HG03108 (cell line): Measurements from ENCODE around the gene UNC119B.
A peak's percentile ranks its signal among the peaks of the same experiment; 100 is the strongest.
"Not testable (repeated sequence)": the region's sequence is repeated elsewhere in the genome, so short reads cannot be mapped to it uniquely, and the experiment has no call there.

ENCODE experiments used
- ATAC-seq: cut with Tn5 transposase; IDR thresholded peaks from one replicate; pipeline ENCODE4 v1.9.1; 2021; ENCODE audit warnings: moderate library complexity; ENCODE audit not compliant: unreplicated experiment

UNC119B gene

DNA sequence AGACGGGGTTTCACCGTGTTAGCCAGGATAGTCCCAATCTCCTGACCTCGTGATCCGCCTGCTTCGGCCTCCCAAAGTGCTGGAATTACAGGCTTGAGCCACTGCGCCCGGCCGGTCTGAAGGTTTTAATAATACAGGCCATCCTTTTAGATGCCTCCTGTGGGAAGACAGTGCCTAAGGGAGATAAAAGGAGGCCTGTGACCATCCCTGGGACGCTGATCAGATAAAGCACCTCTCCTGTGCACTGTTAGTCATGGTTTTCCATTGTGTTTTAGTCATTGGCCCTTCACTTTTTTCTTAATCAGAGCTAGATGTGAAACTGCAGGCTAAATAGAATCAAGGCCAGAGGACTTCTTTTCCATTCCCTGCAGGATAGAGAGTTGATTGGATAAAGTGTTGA, 7.8 kb downstream of the UNC119B start:
- ATAC-seq: no peak

DNA sequence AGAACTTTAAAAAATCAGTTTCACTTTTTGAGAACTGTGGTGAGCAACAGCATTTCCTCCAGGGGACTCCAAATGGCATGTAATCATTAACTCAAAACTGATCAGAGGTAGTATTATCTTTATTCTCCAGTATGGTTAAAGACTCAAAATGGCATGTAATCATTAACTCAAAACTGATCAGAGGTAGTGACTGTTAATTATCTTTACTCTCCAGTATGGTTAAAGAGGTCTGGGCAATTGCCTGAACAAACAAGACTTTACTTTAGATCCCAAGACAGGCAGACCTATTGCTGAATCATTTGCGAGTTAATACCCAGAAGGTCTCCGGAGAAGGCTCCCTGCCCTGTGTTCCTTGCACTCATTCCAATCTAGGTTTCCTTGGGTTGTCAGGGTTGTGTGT, 8.8 kb downstream of the UNC119B start:
- ATAC-seq: peak; percentile 48

DNA sequence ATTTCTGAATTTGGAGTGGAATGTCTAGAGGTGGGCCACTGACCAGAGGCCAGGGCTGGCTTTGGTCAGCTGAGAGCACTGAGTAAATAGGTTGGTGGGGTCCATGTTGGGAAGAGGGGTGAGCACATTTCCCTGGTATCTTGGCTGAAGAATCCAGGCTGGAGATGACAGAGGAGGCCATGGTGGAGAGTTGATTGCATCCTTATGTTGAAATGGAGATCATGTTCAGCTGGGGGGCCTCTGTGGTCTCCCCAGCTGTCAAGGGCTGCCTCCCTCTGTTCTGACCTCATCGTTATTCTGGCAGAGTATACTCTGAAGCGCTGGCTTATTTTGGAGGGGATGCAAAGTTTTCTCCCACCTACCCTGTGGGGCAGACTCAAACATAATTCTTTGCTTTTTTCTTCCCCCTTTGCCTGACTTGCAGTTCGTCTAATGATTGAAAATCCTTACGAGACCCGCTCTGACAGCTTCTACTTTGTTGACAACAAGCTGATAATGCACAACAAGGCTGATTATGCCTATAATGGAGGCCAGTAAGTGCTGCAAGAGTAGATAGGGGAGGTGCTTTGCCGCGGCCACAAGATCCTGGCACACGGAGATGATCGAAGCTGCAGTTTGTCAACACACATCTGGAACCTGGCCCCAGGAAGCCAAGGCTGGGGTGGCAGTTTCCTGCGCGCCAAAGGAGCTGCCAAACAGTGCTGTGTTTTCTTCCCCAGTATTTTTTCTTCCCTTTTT, 9.4 kb downstream of the UNC119B start:
- no peak for ATAC-seq

DNA sequence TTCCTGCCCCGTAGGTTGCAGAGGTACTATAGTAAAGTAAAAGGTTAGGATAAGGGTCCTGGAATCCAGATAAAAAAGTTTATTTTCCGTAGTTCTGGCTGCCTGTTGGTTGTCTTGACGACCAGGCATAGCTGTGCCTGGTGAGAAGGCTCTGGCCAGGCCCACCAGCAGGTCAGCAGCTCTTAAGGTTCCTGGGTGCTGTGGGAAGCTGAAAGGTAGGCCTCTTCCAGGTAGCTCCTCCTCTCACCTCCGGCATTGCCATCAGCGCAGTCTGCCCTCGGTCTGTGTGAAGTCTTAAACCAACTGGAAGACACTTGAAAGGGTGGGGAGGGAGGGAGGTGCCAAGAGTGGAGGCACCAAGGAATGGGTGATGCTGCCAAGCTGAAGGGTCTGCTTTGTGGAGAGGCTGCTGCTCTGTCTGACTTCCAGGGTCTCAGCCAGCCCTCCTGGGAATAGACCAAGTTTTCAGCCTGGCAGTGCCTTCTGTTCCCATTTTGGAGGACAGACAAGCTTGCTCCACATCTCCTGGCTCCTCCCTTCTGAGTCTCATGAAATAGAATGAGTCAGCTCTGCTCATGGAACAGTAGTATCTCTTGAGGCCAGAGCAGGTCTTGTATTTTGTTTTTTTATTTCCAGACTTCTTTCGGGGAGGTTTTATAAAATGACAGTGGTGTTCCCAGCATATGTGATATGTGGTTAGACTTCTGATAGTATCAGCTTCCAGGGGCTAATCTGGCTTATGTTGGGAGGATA, 10.2 kb downstream of the UNC119B start:
- ATAC-seq: no peak

DNA sequence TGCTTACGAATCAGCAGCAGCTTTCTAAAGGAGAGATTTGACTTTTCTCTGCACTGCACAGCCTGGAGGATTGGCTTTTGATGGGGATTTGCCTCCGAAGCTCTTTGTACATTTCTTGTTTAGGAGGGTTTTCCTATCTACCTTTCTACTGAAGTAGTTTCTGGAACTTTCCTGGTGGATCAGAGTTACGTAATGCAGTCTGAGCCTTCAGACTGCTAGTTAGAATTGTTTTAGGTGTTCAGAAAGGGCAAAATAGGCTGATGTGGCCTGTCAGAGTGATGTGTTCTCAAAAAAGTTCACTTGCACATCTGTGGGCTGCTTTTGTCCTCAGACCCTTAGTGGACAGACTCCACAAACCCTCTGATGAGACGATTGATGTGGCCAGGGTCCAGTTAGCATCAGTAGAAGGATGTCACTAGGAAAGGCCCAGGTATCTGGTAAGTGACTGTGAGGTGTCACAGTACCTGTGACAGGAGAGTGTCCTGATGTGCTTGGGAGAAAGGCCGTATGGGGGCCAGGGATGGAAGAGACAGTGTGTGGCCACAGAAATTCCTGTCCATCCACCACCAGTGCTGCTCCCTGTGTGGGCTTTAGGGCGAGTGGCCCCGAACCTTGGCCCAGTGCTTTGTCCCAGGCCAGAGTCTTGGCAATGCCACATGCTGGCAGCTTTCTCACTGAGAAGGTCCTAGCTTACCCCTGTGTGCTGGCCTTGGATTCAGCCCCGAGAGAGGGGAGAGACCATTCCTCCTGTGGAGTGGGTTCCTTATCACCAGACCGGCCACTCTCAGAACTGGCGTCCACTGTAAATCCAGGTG, 10.9 kb downstream of the UNC119B start:
- ATAC-seq: no peak

DNA sequence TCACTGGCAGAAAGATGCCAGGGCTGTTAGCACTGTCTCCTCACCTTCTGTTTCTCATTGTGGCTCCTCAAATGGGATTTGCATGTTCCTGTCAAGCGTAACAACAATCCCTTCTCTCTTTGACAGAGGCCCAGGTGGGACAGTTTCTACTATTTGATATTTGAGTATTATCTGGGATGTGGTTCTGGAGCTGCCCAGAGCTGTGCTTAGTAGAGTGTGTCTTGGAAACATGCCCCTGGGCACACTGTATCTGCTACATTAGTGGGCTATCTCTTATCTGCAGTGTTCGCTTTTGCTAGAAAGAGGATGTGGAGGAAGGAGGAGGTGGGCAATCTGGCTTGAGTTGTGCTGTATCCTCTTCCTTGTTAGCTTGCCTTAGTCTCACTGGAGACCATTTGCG, 11.6 kb downstream of the UNC119B start:
- no peak for ATAC-seq

DNA sequence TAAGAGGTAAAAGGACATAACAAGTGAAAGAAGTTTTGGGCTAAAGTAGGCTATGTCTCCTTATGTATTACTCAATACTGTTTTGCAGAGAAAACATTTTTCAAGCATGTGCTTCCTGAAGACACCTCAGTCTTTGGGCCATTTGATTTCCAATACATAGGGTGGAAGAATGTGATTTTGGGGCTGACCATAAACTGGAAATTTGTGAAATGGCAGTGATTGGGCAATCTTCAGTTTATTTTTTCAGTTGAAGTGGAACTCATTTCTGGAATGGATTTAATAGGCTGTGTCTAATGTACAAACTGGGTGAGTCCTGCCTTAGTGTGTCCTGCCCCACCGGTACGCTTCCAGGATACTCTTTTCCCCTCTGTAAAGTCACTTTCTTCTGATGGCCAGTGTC, 12.5 kb downstream of the UNC119B start:
- ATAC-seq: no peak

DNA sequence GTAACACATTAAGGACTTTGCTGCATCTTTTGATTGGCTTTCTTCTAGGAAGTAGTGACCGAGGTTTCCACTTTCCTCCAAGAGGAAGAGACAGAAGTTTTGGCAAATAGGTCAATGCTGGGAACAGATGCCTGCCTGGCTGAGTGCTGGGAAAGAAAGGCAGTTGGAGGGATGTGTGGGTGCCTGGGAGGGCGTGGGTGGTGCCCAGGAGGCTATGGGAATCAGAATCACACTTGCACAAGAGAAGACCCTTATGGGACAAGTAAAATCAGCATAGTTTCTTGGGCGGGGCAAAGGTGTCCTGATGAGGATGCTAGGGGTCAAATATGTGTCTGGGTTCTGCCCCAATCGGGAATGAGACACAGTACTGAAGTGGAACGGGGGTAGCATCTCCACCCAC, 14.5 kb downstream of the UNC119B start:
- ATAC-seq: no peak

DNA sequence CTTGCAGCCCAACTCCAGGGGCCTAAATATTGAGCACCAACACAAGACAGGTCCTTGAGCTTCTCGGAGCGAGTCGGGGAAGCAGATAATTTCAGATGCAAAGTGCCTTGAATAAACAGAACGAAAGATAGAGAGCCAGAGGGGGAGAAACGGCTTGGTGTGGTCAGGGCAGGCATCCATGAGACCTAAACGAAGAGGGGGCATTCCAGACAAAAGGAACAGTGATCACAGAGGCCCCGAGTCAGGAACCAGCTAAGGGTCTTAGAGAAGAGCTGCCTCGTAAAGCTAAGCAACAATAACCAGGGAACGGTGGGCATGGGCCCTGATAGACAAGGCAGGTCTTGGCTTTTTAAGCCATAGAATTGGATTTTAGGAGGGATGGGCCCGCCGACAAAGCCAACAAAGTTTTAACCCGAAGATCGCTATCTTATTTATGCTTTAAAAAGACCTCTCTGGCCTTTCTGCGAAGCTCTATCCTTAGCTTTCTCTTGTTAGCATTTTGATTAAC, 14.9 kb downstream of the UNC119B start:
- ATAC-seq: no peak

DNA sequence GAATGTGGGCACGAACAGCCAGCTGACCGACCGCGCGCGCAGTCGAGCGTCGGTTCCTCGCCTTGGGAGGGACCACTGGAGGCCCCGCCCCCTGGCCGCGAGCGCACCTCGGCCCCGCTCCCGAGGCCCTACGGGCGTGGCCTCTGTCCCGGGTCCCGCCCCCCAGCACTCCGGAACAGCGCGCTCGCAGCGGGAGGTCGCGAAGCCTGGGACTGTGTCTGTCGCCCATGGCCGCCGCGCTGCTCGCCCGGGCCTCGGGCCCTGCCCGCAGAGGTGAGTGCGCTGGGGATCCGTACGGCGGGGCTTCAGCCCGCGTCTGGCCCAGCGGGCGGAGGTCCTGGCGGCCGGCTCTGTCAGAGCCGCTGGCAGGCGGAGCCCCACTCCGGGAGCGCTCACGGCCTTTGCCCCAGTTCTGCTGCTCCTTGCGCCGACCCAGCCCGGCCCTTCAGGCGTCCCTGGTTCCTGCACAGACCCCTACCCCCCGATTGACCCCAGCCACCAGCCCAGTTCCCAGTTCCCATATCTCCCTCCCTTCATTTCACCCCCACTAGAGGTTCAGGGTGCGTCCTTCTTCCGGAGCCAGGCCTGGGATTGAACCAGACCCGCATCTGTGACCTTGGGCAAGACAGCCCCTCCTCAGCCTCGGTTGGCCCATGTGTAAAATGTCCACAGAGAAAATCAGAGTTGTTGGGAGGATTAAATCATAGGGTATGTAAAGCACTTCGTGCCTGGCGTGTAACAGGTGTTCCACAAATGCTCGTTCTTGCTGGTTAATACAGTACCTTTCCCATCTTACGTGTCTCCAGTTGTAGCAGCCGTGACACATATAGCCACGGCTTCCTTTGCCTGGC, 15.6 kb downstream of the UNC119B start, which contains the start of gene ACADS:
Gene ACADS (plus strand): TSS at position 168 of the 851 bp plus-strand sequence. CDS start 60 bp downstream, at position 228.
- ATAC-seq: peak; percentile 97

DNA sequence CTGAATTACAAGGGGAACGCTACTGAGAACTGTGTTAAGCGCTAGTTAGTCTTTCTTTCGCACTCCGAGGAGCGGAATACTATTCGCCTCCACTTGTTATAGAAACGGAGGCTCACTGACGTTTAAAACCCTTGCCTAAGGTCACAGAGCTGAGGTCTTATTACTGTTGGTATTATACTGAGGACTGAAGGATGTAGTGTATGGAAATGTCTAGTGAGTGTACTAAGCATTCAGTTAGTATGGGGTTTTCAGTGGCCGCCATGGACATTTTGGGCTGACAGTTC, 16.2 kb downstream of the UNC119B start:
- no peak for ATAC-seq

DNA sequence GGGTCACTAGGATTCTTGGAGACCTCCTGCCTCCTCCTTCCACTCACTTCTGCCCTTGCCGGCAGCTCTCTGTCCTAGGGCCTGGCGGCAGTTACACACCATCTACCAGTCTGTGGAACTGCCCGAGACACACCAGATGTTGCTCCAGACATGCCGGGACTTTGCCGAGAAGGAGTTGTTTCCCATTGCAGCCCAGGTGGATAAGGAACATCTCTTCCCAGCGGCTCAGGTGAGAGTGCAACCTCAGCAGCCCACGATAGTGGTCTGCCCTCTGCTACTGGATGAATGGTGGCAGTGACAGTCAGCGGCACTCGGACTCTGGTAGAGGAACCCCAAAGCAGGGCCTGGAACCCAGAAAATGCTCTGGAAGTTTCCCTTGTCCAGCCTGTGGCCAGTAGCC, 16.7 kb downstream of the UNC119B start:
- no peak for ATAC-seq

DNA sequence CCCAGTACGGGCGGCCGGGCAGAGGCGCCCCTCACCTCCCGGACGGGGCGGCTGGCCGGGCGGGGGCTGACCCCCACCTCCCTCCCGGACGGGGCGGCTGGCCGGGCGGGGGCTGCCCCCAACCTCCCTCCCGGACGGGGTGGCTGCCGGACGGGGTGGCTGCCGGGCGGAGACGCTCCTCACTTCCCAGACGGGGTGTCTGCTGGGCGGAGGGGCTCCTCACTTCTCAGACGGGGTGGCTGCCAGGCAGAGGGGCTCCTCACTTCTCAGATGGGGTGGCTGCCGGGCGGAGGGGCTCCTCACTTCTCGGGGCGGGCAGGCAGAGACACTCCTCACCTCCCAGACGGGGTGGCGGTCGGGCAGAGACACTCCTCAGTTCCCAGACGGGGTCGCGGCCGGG, 21.9 kb downstream of the UNC119B start:
- not testable (repeated sequence) for ATAC-seq

DNA sequence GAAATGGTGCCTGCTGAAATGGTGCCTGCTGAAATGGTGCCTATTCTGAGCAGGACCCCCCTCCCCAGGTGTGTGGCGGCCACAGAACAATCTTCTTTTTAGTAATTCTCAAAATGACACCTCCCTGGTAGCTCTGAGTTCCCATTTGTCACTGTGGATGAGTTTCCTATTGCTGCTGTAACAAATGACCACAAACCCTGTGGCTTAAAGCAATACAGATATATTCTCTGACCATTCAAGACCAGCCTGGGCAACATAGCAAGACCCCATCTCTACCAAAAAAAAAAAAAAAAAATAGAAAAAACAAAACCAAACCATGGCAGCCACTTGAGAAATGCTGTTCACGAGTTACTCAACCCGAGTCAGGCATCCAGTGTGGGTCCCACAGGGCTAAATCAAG, 23.3 kb downstream of the UNC119B start:
- no peak for ATAC-seq

DNA sequence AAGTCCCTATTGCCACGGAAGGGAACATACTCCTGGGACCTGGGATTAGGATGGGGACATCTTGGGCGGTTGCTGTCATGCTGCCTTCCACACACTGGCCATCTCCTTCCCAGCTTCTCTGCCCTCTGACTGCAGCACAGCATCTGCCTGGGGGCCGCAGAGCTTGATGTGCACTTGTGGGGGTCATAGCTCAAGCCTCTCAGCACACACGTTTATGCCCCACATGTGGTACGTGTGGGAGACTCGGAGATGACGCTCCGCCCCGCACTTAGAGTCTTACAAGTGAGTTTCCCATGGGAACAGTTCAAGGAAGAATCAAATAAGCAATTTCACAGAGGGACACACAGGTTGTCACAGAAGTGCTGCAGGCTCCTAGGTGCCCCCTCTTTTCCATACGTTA, 24.0 kb downstream of the UNC119B start:
- ATAC-seq: no peak

DNA sequence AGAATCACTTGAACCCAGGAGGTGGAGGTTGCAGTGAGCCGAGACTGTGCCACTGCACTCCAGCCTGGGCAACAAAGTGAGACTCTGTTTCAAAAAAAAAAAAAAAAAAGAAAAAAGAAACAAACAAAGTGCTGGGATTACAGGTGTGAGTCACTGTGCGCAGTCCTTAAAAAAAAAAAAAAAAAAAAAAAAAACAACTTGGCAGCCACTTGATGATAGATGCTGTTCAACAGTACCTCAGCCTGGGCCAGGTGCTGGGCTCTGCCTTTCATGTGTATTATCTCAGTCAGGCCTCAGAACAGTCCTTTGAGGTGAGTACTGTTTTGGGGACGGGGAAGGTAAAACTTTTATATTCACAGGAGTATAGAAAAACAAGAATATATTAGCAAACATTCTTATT, 24.9 kb downstream of the UNC119B start:
- ATAC-seq: no peak

DNA sequence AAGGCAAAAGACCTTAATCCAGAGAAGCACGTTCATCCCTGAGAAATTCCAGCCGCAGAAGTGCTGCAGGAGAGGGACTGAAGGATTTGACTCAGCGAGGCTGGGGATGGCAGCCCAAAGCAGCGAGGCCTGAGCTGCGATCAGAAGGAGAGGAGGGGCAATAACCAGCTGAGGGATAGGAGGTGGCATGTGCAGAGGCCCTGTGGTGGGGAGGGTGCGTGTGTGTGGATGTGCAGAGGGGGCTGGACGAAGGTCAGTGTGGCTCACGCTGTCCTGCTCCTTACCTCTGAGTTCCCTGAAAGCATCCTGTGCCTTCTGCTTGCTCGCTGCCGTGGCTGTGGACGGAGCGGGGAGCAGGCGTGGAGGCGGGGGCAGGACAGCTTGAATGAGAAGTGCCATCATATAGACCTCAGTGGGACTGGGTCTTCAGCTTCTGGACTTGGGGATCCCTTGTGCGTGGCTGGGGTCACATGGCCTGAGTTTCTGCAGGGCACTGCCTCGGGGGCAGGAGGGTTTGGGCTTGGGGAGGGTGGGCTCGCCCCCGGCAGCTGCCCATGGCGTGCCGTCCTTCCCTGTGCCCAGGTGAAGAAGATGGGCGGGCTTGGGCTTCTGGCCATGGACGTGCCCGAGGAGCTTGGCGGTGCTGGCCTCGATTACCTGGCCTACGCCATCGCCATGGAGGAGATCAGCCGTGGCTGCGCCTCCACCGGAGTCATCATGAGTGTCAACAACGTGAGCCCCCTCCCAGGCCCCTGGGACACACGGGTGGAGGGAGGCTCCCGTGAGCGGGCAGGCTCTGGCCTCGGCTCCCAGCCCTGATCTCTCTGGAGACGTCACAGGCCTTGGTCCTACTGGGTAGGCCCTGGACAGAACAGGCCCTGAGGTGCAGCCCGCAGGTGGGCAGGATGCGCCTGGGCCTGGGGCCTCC, 26.4 kb downstream of the UNC119B start:
- no peak for ATAC-seq

DNA sequence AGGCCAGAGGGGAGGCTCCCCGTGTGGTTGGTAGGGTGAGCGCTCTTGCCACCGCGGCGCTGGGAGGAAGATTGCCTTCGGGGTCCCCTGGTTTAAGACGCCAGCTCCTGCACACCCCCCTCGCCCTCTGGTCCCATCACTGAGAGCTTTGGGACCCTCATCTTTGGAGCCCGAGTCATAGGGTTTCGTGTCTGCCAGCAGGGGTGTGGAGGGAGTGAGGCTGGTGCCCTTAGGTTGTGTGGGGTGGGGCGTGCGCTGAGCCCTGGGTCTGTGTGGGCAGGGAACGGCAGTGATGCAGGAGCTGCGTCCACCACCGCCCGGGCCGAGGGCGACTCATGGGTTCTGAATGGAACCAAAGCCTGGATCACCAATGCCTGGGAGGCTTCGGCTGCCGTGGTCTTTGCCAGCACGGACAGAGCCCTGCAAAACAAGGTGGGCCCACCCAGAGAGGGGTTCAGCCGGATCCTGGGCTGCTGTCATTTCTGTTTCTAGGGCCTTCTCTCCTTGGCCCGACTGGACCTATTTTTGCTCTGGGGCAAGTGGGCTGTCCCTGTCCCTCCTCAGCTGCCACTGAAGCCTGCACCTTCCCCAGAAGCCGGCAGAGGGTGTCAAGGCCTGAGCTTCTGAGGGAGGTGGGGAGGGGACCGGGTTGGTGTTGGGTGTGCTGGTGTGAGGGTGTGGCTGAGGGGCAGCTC, 27.4 kb downstream of the UNC119B start:
- ATAC-seq: no peak
